DOHH2 (cell line): ENCODE data around the gene DNAJC5G.

Source experiments
- H3F3A ChIP-seq: fragments of 200-600 bp; sonication (generic), shearing (Covaris generic); 2 replicates; pipeline ENCODE4 v1.6.0; 2016; ENCODE audit warnings: antibody characterized with exemption, mild to moderate bottlenecking; ENCODE audit not compliant: control insufficient read depth, insufficient read depth
- H3K27ac ChIP-seq: fragments of 200-600 bp; sonication (generic); 2 replicates; pipeline ENCODE4 v1.5.1; 2014; ENCODE audit warnings: low read depth, mild to moderate bottlenecking, low read length, moderate library complexity
- H3K27me3 ChIP-seq: fragments of 200-600 bp; sonication (generic); 2 replicates; pipeline ENCODE4 v1.6.1; 2014; ENCODE audit warnings: mild to moderate bottlenecking, low read length, mixed read lengths; ENCODE audit not compliant: control insufficient read depth
- H3K36me3 ChIP-seq: fragments of 200-600 bp; sonication (generic); 2 replicates; pipeline ENCODE4 v1.6.1; 2014; ENCODE audit warnings: mild to moderate bottlenecking, low read length, moderate library complexity, mixed read lengths; ENCODE audit not compliant: control insufficient read depth
- H3K4me1 ChIP-seq: fragments of 200-600 bp; sonication (generic); 2 replicates; pipeline ENCODE4 v1.6.1; 2014; ENCODE audit warnings: mild to moderate bottlenecking, low read length, mixed read lengths; ENCODE audit not compliant: control insufficient read depth
- H3K4me2 ChIP-seq: fragments of 200-600 bp; sonication (generic); 2 replicates; pipeline ENCODE4 v1.6.0; 2014; ENCODE audit warnings: mild to moderate bottlenecking, low read length, moderate library complexity
- H3K4me3 ChIP-seq: fragments of 200-600 bp; sonication (generic); 2 replicates; pipeline ENCODE4 v1.5.1; 2014; ENCODE audit warnings: mild to moderate bottlenecking, low read length, mixed read lengths
- H3K79me2 ChIP-seq: fragments of 200-600 bp; sonication (generic); 2 replicates; pipeline ENCODE4 v1.6.1; 2014; ENCODE audit warnings: mild to moderate bottlenecking, low read length, mixed read lengths; ENCODE audit not compliant: control insufficient read depth
- H3K9me2 ChIP-seq: fragments of 200-600 bp; sonication (generic); replicated peaks from 2 replicates; pipeline ENCODE4 v1.6.1; 2014; ENCODE audit warnings: mild to moderate bottlenecking, low read length, mixed read lengths; ENCODE audit not compliant: control insufficient read depth
- H3K9me3 ChIP-seq: fragments of 200-600 bp; sonication (generic); 2 replicates; pipeline ENCODE4 v1.6.1; 2014; ENCODE audit warnings: antibody characterized with exemption, low read length, mixed read lengths; ENCODE audit not compliant: control insufficient read depth, insufficient read depth
- H4K20me1 ChIP-seq: fragments of 200-600 bp; sonication (generic); 2 replicates; pipeline ENCODE4 v1.6.0; 2014; ENCODE audit warnings: low read depth, mild to moderate bottlenecking, antibody characterized with exemption, low read length, moderate library complexity; ENCODE audit not compliant: control insufficient read depth, insufficient read depth
- EZH2phosphoT487 ChIP-seq: fragments of 200-600 bp; sonication (generic); IDR thresholded peaks from 2 replicates; pipeline ENCODE4 v1.6.1; 2017; ENCODE audit warnings: borderline replicate concordance, mild to moderate bottlenecking, antibody characterized with exemption, low read length, moderate library complexity, mixed read lengths
- TF ChIP-seq, protein P1 (sequence below): fragments of 200-600 bp; sonication (generic); IDR thresholded peaks from one replicate; pipeline ENCODE4 v1.5.1; 2014; ENCODE audit warnings: antibody characterized with exemption, mild to moderate bottlenecking, low read depth, low read length; ENCODE audit not compliant: poor library complexity, severe bottlenecking

Gene DNAJC5G

DNA sequence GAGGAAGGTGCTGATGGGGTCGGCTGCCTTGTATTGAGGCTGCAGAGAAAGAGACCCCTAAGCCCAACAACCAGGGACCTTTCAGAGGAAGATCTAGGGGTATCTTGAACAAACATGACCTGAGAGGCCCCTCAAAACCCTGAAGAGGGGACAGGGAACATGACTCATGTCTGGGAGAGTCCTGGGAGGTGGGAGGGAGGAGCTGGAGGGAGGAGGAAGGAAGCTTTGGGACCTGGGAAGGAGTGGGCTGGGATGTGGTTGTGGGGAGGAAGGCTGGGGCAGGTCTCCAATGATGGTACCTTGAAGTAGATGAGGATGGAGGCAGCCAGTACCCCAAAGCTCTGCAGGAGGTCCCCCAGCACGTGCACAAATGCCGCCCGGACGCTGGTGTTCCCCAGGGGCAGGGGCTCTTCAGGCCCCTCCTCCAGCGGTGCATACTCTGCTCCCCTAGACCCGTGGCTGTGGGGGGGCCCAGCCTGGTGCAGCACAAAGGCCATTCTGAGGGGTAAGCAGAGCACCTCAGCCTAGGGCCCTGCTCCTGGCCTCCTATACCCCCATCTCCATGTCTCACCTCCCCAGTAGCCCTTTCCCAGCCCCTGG lies 18.3 kb upstream of the DNAJC5G start:
- Histone ChIP-seq H3K9me3 (no peaks in the 10 kb centered on the region), H3K36me3 (no peaks in the 10 kb centered on the region), H3F3A (0 out of 2 replicates have a peak, but pooled peaks cover 4% of the 10 kb centered on the region), H3K4me1 (peaks cover 1% of the 10 kb centered on the region), H3K27ac (no peak overlapping the region), H3K4me3 (no peak overlapping the region), H3K4me2 (no peak overlapping the region), H3K27me3 (peaks cover 30% of the 10 kb centered on the region), H3K79me2 (no peaks in the 10 kb centered on the region), H4K20me1 (no peaks in the 10 kb centered on the region), H3K9me2 (no peaks in the 10 kb centered on the region)
- TF ChIP-seq, protein P1, sequence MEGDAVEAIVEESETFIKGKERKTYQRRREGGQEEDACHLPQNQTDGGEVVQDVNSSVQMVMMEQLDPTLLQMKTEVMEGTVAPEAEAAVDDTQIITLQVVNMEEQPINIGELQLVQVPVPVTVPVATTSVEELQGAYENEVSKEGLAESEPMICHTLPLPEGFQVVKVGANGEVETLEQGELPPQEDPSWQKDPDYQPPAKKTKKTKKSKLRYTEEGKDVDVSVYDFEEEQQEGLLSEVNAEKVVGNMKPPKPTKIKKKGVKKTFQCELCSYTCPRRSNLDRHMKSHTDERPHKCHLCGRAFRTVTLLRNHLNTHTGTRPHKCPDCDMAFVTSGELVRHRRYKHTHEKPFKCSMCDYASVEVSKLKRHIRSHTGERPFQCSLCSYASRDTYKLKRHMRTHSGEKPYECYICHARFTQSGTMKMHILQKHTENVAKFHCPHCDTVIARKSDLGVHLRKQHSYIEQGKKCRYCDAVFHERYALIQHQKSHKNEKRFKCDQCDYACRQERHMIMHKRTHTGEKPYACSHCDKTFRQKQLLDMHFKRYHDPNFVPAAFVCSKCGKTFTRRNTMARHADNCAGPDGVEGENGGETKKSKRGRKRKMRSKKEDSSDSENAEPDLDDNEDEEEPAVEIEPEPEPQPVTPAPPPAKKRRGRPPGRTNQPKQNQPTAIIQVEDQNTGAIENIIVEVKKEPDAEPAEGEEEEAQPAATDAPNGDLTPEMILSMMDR = no peak
- no peak for TF ChIP-seq EZH2phosphoT487

DNA sequence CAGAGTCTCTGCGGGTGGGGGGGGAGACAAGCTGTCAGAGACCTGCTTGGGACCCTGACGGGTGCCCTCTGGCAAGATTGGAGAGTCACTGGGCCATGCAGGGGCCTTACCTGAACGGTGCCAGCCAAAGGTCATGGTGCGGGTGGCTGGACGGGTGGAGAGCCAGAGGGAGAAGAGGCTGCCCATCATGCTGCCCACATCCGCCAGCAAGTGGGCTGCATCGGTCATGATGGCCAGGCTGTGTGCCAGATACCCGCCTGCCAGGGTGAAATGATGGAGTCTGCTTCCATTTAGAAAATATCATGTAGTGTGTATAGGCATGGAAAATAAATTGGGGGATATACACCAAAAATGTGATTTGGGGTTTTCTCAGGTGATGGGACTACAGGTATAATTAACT lies 17.2 kb upstream of the DNAJC5G start:
- H3K4me2 ChIP-seq = no peak overlapping the region
- H3K4me1 ChIP-seq = peaks cover 9% of the 10 kb centered on the region
- no peaks in the 10 kb centered on the region for H3K9me2 ChIP-seq
- H3K4me3 ChIP-seq = no peak overlapping the region
- no peaks in the 10 kb centered on the region for H3K36me3 ChIP-seq
- no peak overlapping the region for H3K27ac ChIP-seq
- no peaks in the 10 kb centered on the region for H3K79me2 ChIP-seq
- no peaks in the 10 kb centered on the region for H3F3A ChIP-seq
- peaks cover 41% of the 10 kb centered on the region for H3K27me3 ChIP-seq
- no peaks in the 10 kb centered on the region for H4K20me1 ChIP-seq
- TF ChIP-seq EZH2phosphoT487 = no peak
- TF ChIP-seq, protein P1 = no peak
- H3K9me3 ChIP-seq = no peaks in the 10 kb centered on the region

DNA sequence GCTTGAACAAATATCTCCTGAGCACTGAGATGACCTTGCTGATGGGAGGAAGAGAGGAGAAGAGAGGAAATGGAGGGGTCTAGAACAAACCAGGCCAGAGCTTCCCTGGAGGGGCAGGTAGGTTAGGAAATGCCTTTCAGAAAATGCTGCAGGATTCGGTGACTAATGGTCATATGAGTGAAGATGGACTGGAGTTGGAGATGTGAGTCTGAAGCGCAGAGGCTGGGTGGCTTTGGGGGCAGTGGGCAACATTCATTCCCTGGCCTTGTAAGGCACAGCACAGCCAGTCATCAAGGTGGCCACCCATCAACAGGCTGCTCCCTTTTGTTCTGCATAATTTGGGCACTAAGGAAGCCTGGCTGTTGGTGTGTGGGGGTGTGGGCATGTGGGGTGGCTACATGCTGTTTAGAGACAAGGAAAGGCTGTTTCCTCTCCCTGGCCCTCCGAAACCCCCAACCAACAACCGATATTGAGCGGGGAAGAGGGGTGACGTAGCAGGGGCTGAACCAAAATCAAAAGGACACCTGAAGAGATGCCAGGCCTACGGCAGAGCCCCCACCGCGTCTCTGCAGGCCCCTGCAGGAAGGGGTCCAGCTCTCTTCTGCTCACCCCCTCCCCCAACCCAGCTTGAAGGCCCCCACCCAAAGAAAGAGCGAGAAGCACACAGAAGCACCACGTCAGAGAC lies 13.8 kb upstream of the DNAJC5G start:
- no peak overlapping the region for H3K4me2 ChIP-seq
- H3K4me1 ChIP-seq = peaks cover 33% of the 10 kb centered on the region
- no peak overlapping the region for H3K27ac ChIP-seq
- no peak overlapping the region for H3K4me3 ChIP-seq
- H3K36me3 ChIP-seq = no peaks in the 10 kb centered on the region
- TF ChIP-seq EZH2phosphoT487 = no peak
- TF ChIP-seq, protein P1 = no peak
- no peaks in the 10 kb centered on the region for H3F3A ChIP-seq
- no peaks in the 10 kb centered on the region for H3K79me2 ChIP-seq
- no peaks in the 10 kb centered on the region for H3K9me3 ChIP-seq
- H3K9me2 ChIP-seq = no peaks in the 10 kb centered on the region
- peaks cover 69% of the 10 kb centered on the region for H3K27me3 ChIP-seq
- no peaks in the 10 kb centered on the region for H4K20me1 ChIP-seq
